Adrenal gland (tissue), 12 donors: ENCODE results near the gene MICALL1. TPM values are rescaled to one million over a fixed set of nuclear protein-coding genes. Genes with fewer than 3 reads are reported as not detected.
"Not testable (repeated sequence)": the region's sequence is repeated elsewhere in the genome, so short reads cannot be mapped to it uniquely, and the experiment has no call there.

Experiments used
- DNase-seq, 7 donors: peaks; one replicate each; pipeline ENCODE4 v3.0.0-alpha.2; 2019 to 2020
- H3K27ac ChIP-seq, 5 donors: fragments of 200-600 bp; sonication (generic) in 4 of 5; 1 replicate in 3 of 5; 2 replicates in 2 of 5; pipeline versions ENCODE4 v1.5.1 to v1.8.0; 2016 to 2020; ENCODE audit warnings: mild to moderate bottlenecking in 1 of 5
- H3K27me3 ChIP-seq: fragments of 200-600 bp; 2 replicates; pipeline ENCODE4 v1.8.0; 2021
- H3K36me3 ChIP-seq, 2 donors: fragments of 200-600 bp; replicated peaks in 1 of 2; 1 replicate in 1 of 2; 2 replicates in 1 of 2; pipeline versions ENCODE4 v1.5.1 to v1.8.0; 2018 to 2022
- H3K4me1 ChIP-seq, 2 donors: fragments of 200-600 bp; replicated peaks in 1 of 2; 1 replicate in 1 of 2; 2 replicates in 1 of 2; pipeline versions ENCODE4 v1.5.1 to v1.8.0; 2018 to 2021
- H3K4me3 ChIP-seq, 4 donors: fragments of 200-600 bp; sonication (generic) in 3 of 4; one replicate each; pipeline ENCODE4 v1.5.1; 2016 to 2018
- H3K9me3 ChIP-seq, 3 donors: fragments of 200-600 bp; sonication (generic) in 1 of 3; replicated peaks in 1 of 3; 1 replicate in 2 of 3; 2 replicates in 1 of 3; pipeline versions ENCODE4 v1.5.1 to v1.8.0; 2016 to 2021
- POLR2A ChIP-seq, 2 donors: fragments of 450-650 bp; IDR thresholded peaks; one replicate each; pipeline ENCODE4 v1.6.1; 2017; ENCODE audit warnings: antibody characterized with exemption in 2 of 2, mild to moderate bottlenecking in 2 of 2, moderate library complexity in 1 of 2
- WGBS, 4 donors: extraction: QIAGEN DNeasy Blood & Tissue Kit in 2 of 4; methylation state at CpG; one replicate each; pipeline versions ENCODE4 v1.1.5 to v1.1.7; 2013 to 2017; 5-methylcytosine and 5-hydroxymethylcytosine counted together
- intact Hi-C, 2 donors: fragments of 100-400 bp; cut with DNase I; formaldehyde crosslinking; loops; one replicate each; pipeline versions ENCODE4 v1.14.1 to v1.15.0; 2022 to 2023
- polyA plus RNA-seq, 3 donors: library from polyadenylated mRNA; stranded (reverse); fragments of 200-250 nt in 2 of 3; fragments of 350-450 nt in 1 of 3; fragmentation: Illumina TruSeq in 1 of 3; extraction: RNeasy Lipid Tissue Mini Kit (QIAGEN cat#74804) in 1 of 3; gene quantifications; one replicate each; pipeline ENCODE4 v1.2.3, GENCODE V29; 2013 to 2014
- total RNA-seq, 9 donors: library from RNA; depleted of rRNA in 4 of 9; stranded (reverse); fragments of >200 nt in 4 of 9; fragments of 120-200 nt in 1 of 9; fragmentation: NEBNext Ultra II Directional in 1 of 9; extraction: Animal tissue kit (Norgen Biotek cat#: 25700) in 1 of 9; gene quantifications; one replicate each; pipeline versions ENCODE4 v1.1.0 to v1.2.4, GENCODE V29; 2013 to 2023
- TF ChIP-seq, protein P1 (sequence below), 6 experiments: fragments of 450-650 bp in 4 of 6; fragments of 200-600 bp in 2 of 6; sonication (generic) in 1 of 6; IDR thresholded peaks; 1 replicate in 5 of 6; 2 replicates in 1 of 6; pipeline versions ENCODE4 v1.5.1 to v1.8.0; 2016 to 2021; ENCODE audit warnings: antibody characterized with exemption in 6 of 6, mild to moderate bottlenecking in 2 of 6, moderate library complexity in 1 of 6
- donor health status: healthy with polysubstance abuse.
- donor health status: Bipolar disorder and iron deficiency.
- donor health status: DM: yes; HTN: yes; CAD: no.
- donor health status: DM: no; HTN: no; CAD: no.
- donor health status: DM: no; HTN: no; CAD: no.
- donor health status: DM: yes; HTN: yes; CAD: no.

The MICALL1 gene
- total and polyA plus RNA-seq, 12 donors, result 5.7 to 25.2 (median 17.1) TPM

DNA sequence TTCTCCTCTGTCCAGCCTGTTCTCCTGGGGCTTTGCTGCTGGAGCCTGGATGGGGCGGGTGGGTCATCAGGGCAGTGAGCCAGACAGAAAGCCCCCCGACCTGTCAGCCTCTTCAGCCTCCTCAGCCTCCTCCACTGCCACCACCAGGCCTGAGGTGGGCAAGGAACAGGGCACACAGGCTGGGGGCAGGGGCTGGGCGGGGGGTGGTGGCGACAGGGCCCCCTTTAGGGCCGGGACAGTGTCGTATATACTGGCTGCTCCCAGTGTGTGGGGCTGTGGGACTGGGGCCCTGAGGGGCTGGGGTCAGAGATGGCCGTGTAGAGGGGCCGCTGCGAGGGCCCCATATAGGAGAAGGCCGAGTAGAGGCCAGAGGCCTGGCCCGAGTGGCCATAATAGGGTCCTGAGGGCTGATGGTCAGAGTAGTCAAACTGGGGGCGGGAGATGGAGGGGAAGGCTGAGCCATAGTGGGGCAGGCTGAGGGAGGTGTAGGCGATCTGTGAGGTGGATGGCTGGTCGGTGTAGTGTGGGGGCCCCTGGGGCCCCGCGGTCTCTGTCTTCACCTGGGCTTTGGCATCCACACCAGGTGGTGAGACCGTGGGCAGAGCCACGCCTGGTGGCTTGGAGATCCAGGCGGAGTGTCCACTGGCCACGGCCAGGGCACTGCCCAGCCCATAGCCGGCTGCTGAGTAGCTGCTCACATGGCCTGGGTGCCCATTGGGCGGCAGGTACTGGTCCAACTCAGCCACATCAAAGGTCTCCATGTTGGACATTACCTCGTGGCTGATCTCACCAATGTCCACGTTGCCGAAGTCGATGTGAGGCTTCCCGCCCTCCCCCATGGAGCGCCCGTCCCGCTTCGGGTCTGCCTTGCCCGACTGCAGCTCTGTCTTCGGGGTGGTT, 67.4 kb downstream of the MICALL1 start:
- H3K4me3 ChIP-seq, result no peak overlapping the region
- no peaks in the 10 kb centered on the region for H3K9me3 ChIP-seq
- TF ChIP-seq POLR2A (IDR thresholded peaks at IDR 0.05), result no peak
- TF ChIP-seq, protein P1, sequence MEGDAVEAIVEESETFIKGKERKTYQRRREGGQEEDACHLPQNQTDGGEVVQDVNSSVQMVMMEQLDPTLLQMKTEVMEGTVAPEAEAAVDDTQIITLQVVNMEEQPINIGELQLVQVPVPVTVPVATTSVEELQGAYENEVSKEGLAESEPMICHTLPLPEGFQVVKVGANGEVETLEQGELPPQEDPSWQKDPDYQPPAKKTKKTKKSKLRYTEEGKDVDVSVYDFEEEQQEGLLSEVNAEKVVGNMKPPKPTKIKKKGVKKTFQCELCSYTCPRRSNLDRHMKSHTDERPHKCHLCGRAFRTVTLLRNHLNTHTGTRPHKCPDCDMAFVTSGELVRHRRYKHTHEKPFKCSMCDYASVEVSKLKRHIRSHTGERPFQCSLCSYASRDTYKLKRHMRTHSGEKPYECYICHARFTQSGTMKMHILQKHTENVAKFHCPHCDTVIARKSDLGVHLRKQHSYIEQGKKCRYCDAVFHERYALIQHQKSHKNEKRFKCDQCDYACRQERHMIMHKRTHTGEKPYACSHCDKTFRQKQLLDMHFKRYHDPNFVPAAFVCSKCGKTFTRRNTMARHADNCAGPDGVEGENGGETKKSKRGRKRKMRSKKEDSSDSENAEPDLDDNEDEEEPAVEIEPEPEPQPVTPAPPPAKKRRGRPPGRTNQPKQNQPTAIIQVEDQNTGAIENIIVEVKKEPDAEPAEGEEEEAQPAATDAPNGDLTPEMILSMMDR (IDR thresholded peaks at IDR 0.05), result no peak
- WGBS, 4 donors, result 90 to 95% (median 93%) methylated on average over 14 to 33 of the region's 33 CpGs
- no peak overlapping the region for H3K27ac ChIP-seq
- no peak for DNase-seq
- no peaks in the 10 kb centered on the region for H3K4me1 ChIP-seq
- intact Hi-C loops, result no loop called here
- no peaks in the 10 kb centered on the region for H3K27me3 ChIP-seq
- peaks cover 0 to 3% of the 10 kb centered on the region in 2 donors for H3K36me3 ChIP-seq

DNA sequence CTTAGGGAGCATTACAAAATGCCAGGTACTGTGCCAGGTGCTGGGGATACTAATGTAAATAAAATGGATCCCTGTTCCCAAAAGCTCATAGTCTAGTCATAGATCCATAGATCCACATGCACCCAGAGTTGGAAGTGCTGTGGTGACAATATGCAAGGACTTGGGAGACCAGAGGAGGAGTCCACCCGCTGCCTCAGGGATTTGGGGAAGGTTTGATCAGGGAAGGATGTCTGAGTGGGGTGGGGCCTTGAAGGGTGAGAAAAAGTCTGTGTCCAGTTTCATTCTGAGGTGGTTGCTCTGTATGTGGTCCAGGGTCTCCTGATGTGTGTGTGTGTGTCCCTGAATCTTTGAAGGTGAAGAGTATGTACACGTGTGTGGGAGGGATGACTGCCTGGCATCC, 69.1 kb downstream of the MICALL1 start:
- DNase-seq, result no peak
- Histone ChIP-seq H3K27ac (no peak overlapping the region), H3K27me3 (no peaks in the 10 kb centered on the region), H3K4me1 (no peaks in the 10 kb centered on the region), H3K4me3 (no peak overlapping the region), H3K36me3 (no peaks in the 10 kb centered on the region), H3K9me3 (no peaks in the 10 kb centered on the region)
- intact Hi-C loops, result no loop called here
- TF ChIP-seq POLR2A (IDR thresholded peaks at IDR 0.05), result no peak
- TF ChIP-seq, protein P1 (IDR thresholded peaks at IDR 0.05), result no peak
- WGBS, 4 donors, result 83 to 90% (median 84%) methylated on average over 2 of the region's 2 CpGs

GRCh38 chr22:37976022-37976421, 69.9 kb downstream of the MICALL1 start:
- intact Hi-C loops, H3K27me3 ChIP-seq, H3K4me3 ChIP-seq, DNase-seq, H3K4me1 ChIP-seq, H3K9me3 ChIP-seq, H3K27ac ChIP-seq, H3K36me3 ChIP-seq: not testable (repeated sequence)
- WGBS, 4 donors, result 92 to 97% (median 94%) methylated on average over 8 of the region's 8 CpGs

DNA sequence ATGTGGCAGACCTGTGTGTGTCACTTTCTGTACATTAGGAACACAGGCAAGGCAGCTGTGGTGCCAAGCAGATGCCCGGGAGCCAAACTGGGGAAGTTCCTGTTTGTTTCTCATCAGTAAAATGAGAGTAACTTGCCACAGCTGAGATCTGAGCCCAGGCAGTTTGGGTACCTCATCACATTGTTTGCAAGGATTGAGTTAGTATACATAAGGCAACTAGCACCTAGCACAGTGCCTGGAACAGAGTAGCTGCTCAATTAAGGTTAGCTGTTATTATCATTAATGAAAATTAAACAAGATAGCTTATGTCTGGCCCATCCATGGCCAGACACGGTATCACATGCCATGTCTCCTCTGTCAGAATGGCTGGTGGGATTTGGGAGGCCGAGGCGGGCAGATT, 70.5 kb downstream of the MICALL1 start:
- Histone ChIP-seq H3K27me3 (no peaks in the 10 kb centered on the region), H3K4me1 (no peaks in the 10 kb centered on the region), H3K36me3 (no peaks in the 10 kb centered on the region), H3K4me3 (no peak overlapping the region), H3K9me3 (no peaks in the 10 kb centered on the region), H3K27ac (no peak overlapping the region)
- DNase-seq, result no peak
- intact Hi-C loops, result no loop called here
- 86 to 97% (median 92%) methylated on average over 4 of the region's 4 CpGs for WGBS, 4 donors
- TF ChIP-seq, protein P1 (IDR thresholded peaks at IDR 0.05), result no peak
- no peak for TF ChIP-seq POLR2A (IDR thresholded peaks at IDR 0.05)

- no peak overlapping the region for H3K27ac ChIP-seq
- DNase-seq, result no peak
- no peaks in the 10 kb centered on the region for H3K9me3 ChIP-seq
- intact Hi-C loops, result no loop called here
- H3K36me3 ChIP-seq, result no peaks in the 10 kb centered on the region
- WGBS, 4 donors, result 79 to 91% (median 84%) methylated on average over 2 to 8 of the region's 8 CpGs
- H3K4me3 ChIP-seq, result no peak overlapping the region
- TF ChIP-seq POLR2A (IDR thresholded peaks at IDR 0.05), result no peak
- TF ChIP-seq, protein P1 (IDR thresholded peaks at IDR 0.05), result no peak
- H3K27me3 ChIP-seq, result no peaks in the 10 kb centered on the region
- H3K4me1 ChIP-seq, result no peaks in the 10 kb centered on the region
Observed at GRCh38 chr22:37979782-37980181, 73.7 kb downstream of the MICALL1 start.
